IMR-90 (cell line): ENCODE results near the gene EYS. TPM values are rescaled to one million over a fixed set of nuclear protein-coding genes. Genes with fewer than 3 reads are reported as not detected.

Experiments used
- ATAC-seq: fragments of 200-7000 bp; cut with Tn5 transposase; 2 replicates; pipeline ENCODE4 v1.9.1; 2020; ENCODE audit warnings: low read depth, mild to moderate bottlenecking, moderate library complexity
- BruUV-seq: library from RNA; stranded (reverse); fragments of 400-500 nt; replicated peaks from 2 replicates; lab custom pipeline; 2021; lab: Mats Ljungman, UMichigan
- CTCF ChIA-PET: fragments of 300-600 bp; formaldehyde crosslinking; extraction: SDS; loops from one replicate; lab custom pipeline; 2021; ENCODE audit warnings: antibody characterized with exemption; lab: Yijun Ruan, JAX
- POLR2A ChIA-PET: fragments of 300-600 bp; sonication (Branson Sonifier 250); formaldehyde crosslinking; loops from one replicate; lab custom pipeline; 2022; ENCODE audit warnings: antibody characterized with exemption; ENCODE audit not compliant: unreplicated experiment; lab: Charles Lee
- DNase-seq: peaks from one replicate; pipeline ENCODE4 v3.0.0; 2013
- H2AFZ ChIP-seq: replicated peaks from 2 replicates; pipeline ENCODE3; 2013; ENCODE audit warnings: low read length, mild to moderate bottlenecking; ENCODE audit not compliant: poor library complexity
- H2AK5ac ChIP-seq: 2 replicates; pipeline ENCODE4 v1.6.1; 2013; ENCODE audit warnings: low read depth, low read length, inconsistent platforms
- H2AK9ac ChIP-seq: replicated peaks from 2 replicates; pipeline ENCODE3; 2013; ENCODE audit warnings: mild to moderate bottlenecking, low read depth, low read length, moderate library complexity; ENCODE audit not compliant: poor library complexity
- H2BK120ac ChIP-seq: 2 replicates; pipeline ENCODE4 v1.6.1; 2013; ENCODE audit warnings: low read depth, low read length, inconsistent platforms
- H2BK15ac ChIP-seq: 3 replicates; pipeline ENCODE4 v1.6.1; 2013; ENCODE audit warnings: low read depth, low read length, inconsistent platforms
- H2BK20ac ChIP-seq: 2 replicates; pipeline ENCODE4 v1.6.1; 2013; ENCODE audit warnings: low read depth, mild to moderate bottlenecking, inconsistent platforms, low read length, moderate library complexity
- H2BK5ac ChIP-seq: 2 replicates; pipeline ENCODE4 v1.6.1; 2013; ENCODE audit warnings: mild to moderate bottlenecking, low read depth, low read length, inconsistent platforms; ENCODE audit not compliant: poor library complexity, severe bottlenecking
- H3K14ac ChIP-seq: replicated peaks from 2 replicates; pipeline ENCODE4 v1.6.1; 2013; ENCODE audit warnings: low read depth, low read length, inconsistent platforms
- H3K18ac ChIP-seq: 2 replicates; pipeline ENCODE4 v1.6.1; 2013; ENCODE audit warnings: low read depth, low read length, control low read depth
- H3K23ac ChIP-seq: 2 replicates; pipeline ENCODE4 v1.6.1; 2013; ENCODE audit warnings: low read depth, low read length, inconsistent platforms
- H3K27ac ChIP-seq: 2 replicates; pipeline ENCODE4 v1.5.1; 2013; ENCODE audit warnings: mild to moderate bottlenecking, control low read depth, low read length; ENCODE audit not compliant: insufficient read depth
- H3K27me3 ChIP-seq: 2 replicates; pipeline ENCODE4 v1.6.1; 2013; ENCODE audit warnings: low read length; ENCODE audit not compliant: control insufficient read depth, insufficient read depth
- H3K36me3 ChIP-seq: 2 replicates; pipeline ENCODE4 v1.6.1; 2013; ENCODE audit warnings: low read length, mixed read lengths; ENCODE audit not compliant: control insufficient read depth, insufficient read depth
- H3K4ac ChIP-seq: 2 replicates; pipeline ENCODE4 v1.6.1; 2013; ENCODE audit warnings: low read depth, low read length, inconsistent platforms
- H3K4me1 ChIP-seq: 2 replicates; pipeline ENCODE4 v1.6.1; 2013; ENCODE audit warnings: low read length, mixed read lengths; ENCODE audit not compliant: control insufficient read depth, insufficient read depth
- H3K4me2 ChIP-seq: 2 replicates; pipeline ENCODE4 v1.6.1; 2013; ENCODE audit warnings: low read depth, mild to moderate bottlenecking, control low read depth, low read length, moderate library complexity
- H3K4me3 ChIP-seq: 2 replicates; pipeline ENCODE4 v1.5.1; 2013; ENCODE audit warnings: low read depth, mild to moderate bottlenecking, control low read depth, low read length, moderate library complexity; ENCODE audit not compliant: insufficient read depth
- H3K56ac ChIP-seq: 2 replicates; pipeline ENCODE4 v1.6.1; 2013; ENCODE audit warnings: low read length, inconsistent platforms; ENCODE audit not compliant: insufficient read depth; ENCODE audit errors: extremely low read depth
- H3K79me1 ChIP-seq, 2 experiments: 2 replicates each; pipeline ENCODE4 v1.6.1; 2013; ENCODE audit warnings: low read length in 2 of 2, inconsistent platforms in 1 of 2, low read depth in 1 of 2
- H3K9ac ChIP-seq: 2 replicates; pipeline ENCODE4 v1.6.1; 2013; ENCODE audit warnings: low read depth, low read length, control low read depth
- H3K9me1 ChIP-seq: 2 replicates; pipeline ENCODE4 v1.6.1; 2013; ENCODE audit warnings: low read length, inconsistent platforms; ENCODE audit not compliant: insufficient read depth
- H3K9me3 ChIP-seq: 2 replicates; pipeline ENCODE4 v1.6.1; 2013; ENCODE audit warnings: low read length; ENCODE audit not compliant: control insufficient read depth, insufficient read depth
- H4K20me1 ChIP-seq: 2 replicates; pipeline ENCODE4 v1.6.1; 2013; ENCODE audit warnings: low read length, inconsistent platforms; ENCODE audit not compliant: insufficient read depth
- H4K5ac ChIP-seq: 2 replicates; pipeline ENCODE4 v1.6.1; 2013; ENCODE audit warnings: mild to moderate bottlenecking, low read depth, low read length, control low read depth
- H4K8ac ChIP-seq, 2 experiments: 2 replicates each; pipeline ENCODE4 v1.6.1; 2013; ENCODE audit warnings: low read depth in 2 of 2, low read length in 2 of 2, control low read depth in 1 of 2, inconsistent platforms in 1 of 2
- H4K91ac ChIP-seq: 2 replicates; pipeline ENCODE4 v1.6.1; 2013; ENCODE audit warnings: low read depth, low read length, inconsistent platforms; ENCODE audit not compliant: insufficient read depth
- BHLHE40 ChIP-seq: fragments of 150-350 bp; IDR thresholded peaks from 2 replicates; pipeline ENCODE4 v1.6.1; 2016; ENCODE audit warnings: mild to moderate bottlenecking, low read depth, low read length
- CEBPB ChIP-seq: IDR thresholded peaks from 2 replicates; pipeline ENCODE4 v1.6.1; 2012; ENCODE audit warnings: low read depth, low read length, improper control_type of control experiment
- CHD1 ChIP-seq: IDR thresholded peaks from 2 replicates; pipeline ENCODE4 v1.6.1; 2012; ENCODE audit warnings: low read depth, low read length, improper control_type of control experiment
- CTCF ChIP-seq: conservative IDR thresholded peaks from 2 replicates; pipeline ENCODE4 v1.5.1; 2012; ENCODE audit warnings: mild to moderate bottlenecking, low read depth, low read length, improper control_type of control experiment
- ELK1 ChIP-seq: fragments of 150-350 bp; IDR thresholded peaks from 2 replicates; pipeline ENCODE4 v1.6.1; 2016; ENCODE audit warnings: low read depth, mild to moderate bottlenecking, low read length, moderate library complexity, borderline replicate concordance
- FOS ChIP-seq: fragments of 150-350 bp; IDR thresholded peaks from 2 replicates; pipeline ENCODE4 v1.6.1; 2016; ENCODE audit warnings: low read depth, low read length
- MAFK ChIP-seq: IDR thresholded peaks from 2 replicates; pipeline ENCODE4 v1.6.1; 2012; ENCODE audit warnings: low read depth, low read length, improper control_type of control experiment
- MAZ ChIP-seq: IDR thresholded peaks from 2 replicates; pipeline ENCODE4 v1.6.1; 2012; ENCODE audit warnings: low read depth, mild to moderate bottlenecking, low read length, improper control_type of control experiment, moderate library complexity, borderline replicate concordance
- MXI1 ChIP-seq: IDR thresholded peaks from 2 replicates; pipeline ENCODE4 v1.6.1; 2012; ENCODE audit warnings: low read depth, mild to moderate bottlenecking, low read length, moderate library complexity, borderline replicate concordance
- NFE2L2 ChIP-seq: fragments of 150-350 bp; IDR thresholded peaks from 2 replicates; pipeline ENCODE4 v1.6.1; 2016; ENCODE audit warnings: low read depth, mild to moderate bottlenecking, low read length
- POLR2A ChIP-seq: IDR thresholded peaks from 2 replicates; pipeline ENCODE4 v1.6.1; 2012; ENCODE audit warnings: mild to moderate bottlenecking, low read depth, low read length
- RAD21 ChIP-seq: IDR thresholded peaks from 2 replicates; pipeline ENCODE4 v1.6.1; 2012; ENCODE audit warnings: low read length, improper control_type of control experiment
- RCOR1 ChIP-seq: IDR thresholded peaks from 2 replicates; pipeline ENCODE4 v1.6.1; 2012; ENCODE audit warnings: mild to moderate bottlenecking, low read length, improper control_type of control experiment; ENCODE audit not compliant: insufficient replicate concordance
- RFX5 ChIP-seq: IDR thresholded peaks from 2 replicates; pipeline ENCODE4 v1.8.0; 2012; ENCODE audit warnings: low read depth, mild to moderate bottlenecking, low read length, moderate library complexity
- SMC3 ChIP-seq: fragments of 150-350 bp; IDR thresholded peaks from 2 replicates; pipeline ENCODE4 v1.6.1; 2016; ENCODE audit warnings: low read depth, mild to moderate bottlenecking, antibody characterized with exemption, low read length, moderate library complexity
- USF2 ChIP-seq: fragments of 150-350 bp; IDR thresholded peaks from 2 replicates; pipeline ENCODE4 v1.6.1; 2017; ENCODE audit warnings: mild to moderate bottlenecking, antibody characterized with exemption, low read length, low read depth
- WGBS, 2 experiments: methylation state at CpG; one replicate each; pipeline versions ENCODE4 v1.1.5 to v1.1.7; 2013; ENCODE audit warnings: missing lambda C conversion rate in 2 of 2; ENCODE audit not compliant: insufficient read length in 1 of 2; ENCODE audit errors: extremely low coverage in 2 of 2; 5-methylcytosine and 5-hydroxymethylcytosine counted together
- dilution Hi-C: fragments of 300-500 bp; cut with HindIII; formaldehyde crosslinking; loops from one replicate; pipeline ENCODE4 v1.14.3; 2018; ENCODE audit warnings: low sequenced_read_pairs; ENCODE audit not compliant: unreplicated experiment
- in situ Hi-C: fragments of 300-500 bp; cut with MboI; formaldehyde crosslinking; loops from 3 replicates; pipeline ENCODE4 v1.14.3; 2019; ENCODE audit warnings: low sequenced_read_pairs, inconsistent platforms, mixed read lengths
- intact Hi-C: fragments of 100-400 bp; cut with micrococcal nuclease; formaldehyde crosslinking; loops from 2 replicates; pipeline ENCODE4 v1.10.0; 2022
- polyA plus RNA-seq, 3 experiments: library from polyadenylated mRNA; depleted of rRNA; stranded (reverse); fragments of >200 nt; gene quantifications; 2 replicates each; pipeline ENCODE4 v1.2.3, GENCODE V29; 2012; ENCODE audit warnings: low replicate concordance in 1 of 3
- total RNA-seq: library from RNA; depleted of rRNA; stranded (reverse); fragments of >200 nt; gene quantifications from 2 replicates; pipeline ENCODE4 v1.2.3, GENCODE V29; 2012

The EYS gene
- total and polyA plus RNA-seq, 2 of the 4 experiments (the other 2 are of a cell fraction), result under 0.01 TPM; not detected in 1

GRCh38 chr6:63997734-63998133 is 1709.3 kb downstream of the EYS start:
- Histone ChIP-seq H3K27ac (no peak overlapping the region), H3K18ac (no peak overlapping the region), H3K23ac (no peak overlapping the region), H3K4me3 (no peak overlapping the region), H3K14ac (no peak overlapping the region), H2AK9ac (no peak overlapping the region), H4K8ac (no peak overlapping the region), H4K5ac (no peak overlapping the region), H4K91ac (no peak overlapping the region), H3K9me1 (no peaks in the 10 kb centered on the region), H2BK120ac (no peak overlapping the region; the same call in 1 of the 2 replicates), H3K79me1 (no peaks in the 10 kb centered on the region), H3K36me3 (no peaks in the 10 kb centered on the region), H3K56ac (no peak overlapping the region), H3K27me3 (no peaks in the 10 kb centered on the region), H3K9ac (no peak overlapping the region), H4K20me1 (no peaks in the 10 kb centered on the region), H2BK15ac (no peak overlapping the region), H2BK20ac (peak overlapping the region; percentile 71; the same call in 1 of the 2 replicates), H3K4me2 (peak overlapping the region; percentile 55; the same call in 1 of the 2 replicates), H3K9me3 (no peaks in the 10 kb centered on the region), H2AK5ac (no peak overlapping the region), H3K4me1 (no peaks in the 10 kb centered on the region), H2AFZ (no peak overlapping the region), H2BK5ac (no peak overlapping the region), H3K4ac (no peak overlapping the region)
- in situ Hi-C loops (no loop called here), intact Hi-C loops (loop anchor here (5.0 to 10.0 kb wide), 2 partner anchors 75 to 183 kb away; no protein-coding TSS in a partner anchor), dilution Hi-C loops (no loop called here)
- BruUV-seq, result no TSS peak
- ChIA-PET CTCF (no interaction called here), POLR2A (no interaction called here)
- WGBS, 2 experiments, result no CpG with 5 or more reads among the region's 1 CpG
- ATAC-seq, result peak; percentile 69; the same call in 1 of the 2 replicates
- DNase-seq, result peak; percentile 8
- no peak for TF ChIP-seq CTCF
- no peak for TF ChIP-seq NFE2L2
- no peak for TF ChIP-seq CHD1
- TF ChIP-seq BHLHE40, result no peak
- no peak for TF ChIP-seq RFX5
- TF ChIP-seq USF2, result no peak
- TF ChIP-seq MAZ, result no peak
- TF ChIP-seq SMC3, result no peak
- TF ChIP-seq FOS, result no peak
- TF ChIP-seq RAD21, result no peak
- no peak for TF ChIP-seq CEBPB
- no peak for TF ChIP-seq MXI1
- TF ChIP-seq ELK1, result no peak
- TF ChIP-seq MAFK, result no peak
- TF ChIP-seq RCOR1, result no peak
- TF ChIP-seq POLR2A, result no peak
